Hematopoietic multipotent progenitor cell treated with erythropoietin and hydrocortisone succinate and interleukin-3 and kit ligand, for 17 days (in vitro differentiated cells): ENCODE data around the gene SIGLEC14.
"Not testable (repeated sequence)": the region's sequence is repeated elsewhere in the genome, so short reads cannot be mapped to it uniquely, and the experiment has no call there.

Source experiments
- DNase-seq: peaks from one replicate; pipeline ENCODE4 v3.0.0-alpha.2; 2015; ENCODE audit warnings: low spot score

Gene SIGLEC14

GRCh38 chr19:51675911-51676565 lies 29.4 kb upstream of the SIGLEC14 start:
- peak; percentile 11 for DNase-seq

GRCh38 chr19:51668216-51668615 lies 21.6 kb upstream of the SIGLEC14 start:
- no peak for DNase-seq

- DNase-seq: no peak
Observed at GRCh38 chr19:51664997-51665396, 18.4 kb upstream of the SIGLEC14 start.

GRCh38 chr19:51664131-51664530 lies 17.5 kb upstream of the SIGLEC14 start:
- no peak for DNase-seq

- no peak for DNase-seq
Observed at GRCh38 chr19:51663650-51664049, 17.0 kb upstream of the SIGLEC14 start.

- peak; percentile 65 for DNase-seq
Observed at GRCh38 chr19:51660975-51661600, 14.5 kb upstream of the SIGLEC14 start.

- DNase-seq: no peak
Observed at GRCh38 chr19:51654783-51655182, 8.2 kb upstream of the SIGLEC14 start.

- DNase-seq: no peak
Observed at GRCh38 chr19:51653162-51653561, 6.5 kb upstream of the SIGLEC14 start.

- no peak for DNase-seq
Observed at GRCh38 chr19:51652266-51652665, 5.6 kb upstream of the SIGLEC14 start.

- DNase-seq: no peak
Observed at GRCh38 chr19:51651216-51651846, 4.7 kb upstream of the SIGLEC14 start.

- no peak for DNase-seq
Observed at GRCh38 chr19:51647318-51647717, 693 bp upstream of the SIGLEC14 start.

- DNase-seq: no peak
Observed at GRCh38 chr19:51644636-51645271, 1.9 kb downstream of the SIGLEC14 start.

GRCh38 chr19:51641648-51642047 lies 5.0 kb downstream of the SIGLEC14 start:
- no peak for DNase-seq

GRCh38 chr19:51640386-51640785 lies 6.2 kb downstream of the SIGLEC14 start:
- no peak for DNase-seq

GRCh38 chr19:51639916-51640315 lies 6.7 kb downstream of the SIGLEC14 start:
- DNase-seq: no peak

- peak; percentile 47 for DNase-seq
Observed at GRCh38 chr19:51637362-51637978, 9.2 kb downstream of the SIGLEC14 start.

- no peak for DNase-seq
Observed at GRCh38 chr19:51632126-51632525, 14.5 kb downstream of the SIGLEC14 start.

GRCh38 chr19:51630315-51630714 lies 16.3 kb downstream of the SIGLEC14 start, which contains the start of gene SIGLEC5:
Gene SIGLEC5 (minus strand): TSS chr19:51630401. CDS start chr19:51630335, 66 bp downstream.
- not testable (repeated sequence) for DNase-seq

GRCh38 chr19:51628153-51628939 lies 18.3 kb downstream of the SIGLEC14 start:
- no peak for DNase-seq

- DNase-seq: no peak
Observed at GRCh38 chr19:51627491-51628138, 19.0 kb downstream of the SIGLEC14 start.

- no peak for DNase-seq
Observed at GRCh38 chr19:51626675-51627074, 19.9 kb downstream of the SIGLEC14 start.
